22Rv1 (cell line): ENCODE data around the gene PDE8B.

Experiments used
- H3K27ac ChIP-seq: fragments of 450-650 bp; 2 replicates; pipeline ENCODE4 v1.5.1; 2017
- CTCF ChIP-seq: fragments of 450-650 bp; IDR thresholded peaks from 2 replicates; pipeline ENCODE4 v1.5.1; 2017; ENCODE audit warnings: mild to moderate bottlenecking
- ZFX ChIP-seq: fragments of 450-650 bp; IDR thresholded peaks from 2 replicates; pipeline ENCODE4 v1.6.1; 2017; ENCODE audit warnings: antibody characterized with exemption, borderline replicate concordance

Gene PDE8B

GRCh38 chr5:77407152-77407551 is 196.7 kb downstream of the PDE8B start:
- no peak overlapping the region for H3K27ac ChIP-seq
- TF ChIP-seq CTCF (no peak), ZFX (no peak)

GRCh38 chr5:77409870-77410621 is 199.6 kb downstream of the PDE8B start:
- H3K27ac ChIP-seq = no peak overlapping the region
- TF ChIP-seq ZFX = no peak
- no peak for TF ChIP-seq CTCF

- H3K27ac ChIP-seq = no peak overlapping the region
- TF ChIP-seq CTCF = no peak
- no peak for TF ChIP-seq ZFX
Observed at GRCh38 chr5:77413049-77413448, 202.6 kb downstream of the PDE8B start.

- TF ChIP-seq ZFX = no peak
- no peak for TF ChIP-seq CTCF
- H3K27ac ChIP-seq = no peak overlapping the region
Observed at GRCh38 chr5:77418162-77418561, 207.7 kb downstream of the PDE8B start.

GRCh38 chr5:77418601-77419581 is 208.4 kb downstream of the PDE8B start:
- no peak for TF ChIP-seq CTCF
- TF ChIP-seq ZFX = no peak
- no peak overlapping the region for H3K27ac ChIP-seq

GRCh38 chr5:77419644-77420582 is 209.4 kb downstream of the PDE8B start:
- TF ChIP-seq ZFX = no peak
- TF ChIP-seq CTCF = no peak
- no peak overlapping the region for H3K27ac ChIP-seq
